Hepatocyte (in vitro differentiated cells): Measurements from ENCODE around the gene CCNA1.

ENCODE experiments used
- EZH2 ChIP-seq: fragments of 200-600 bp; sonication (generic); IDR thresholded peaks from 2 replicates; pipeline ENCODE4 v1.6.1; 2016; ENCODE audit warnings: antibody characterized with exemption, mild to moderate bottlenecking, borderline replicate concordance
- TF ChIP-seq, protein P1 (sequence below): fragments of 200-600 bp; sonication (generic); IDR thresholded peaks from 2 replicates; pipeline ENCODE4 v1.5.1; 2016; ENCODE audit warnings: antibody characterized with exemption, mild to moderate bottlenecking; ENCODE audit not compliant: poor library complexity

DNA sequence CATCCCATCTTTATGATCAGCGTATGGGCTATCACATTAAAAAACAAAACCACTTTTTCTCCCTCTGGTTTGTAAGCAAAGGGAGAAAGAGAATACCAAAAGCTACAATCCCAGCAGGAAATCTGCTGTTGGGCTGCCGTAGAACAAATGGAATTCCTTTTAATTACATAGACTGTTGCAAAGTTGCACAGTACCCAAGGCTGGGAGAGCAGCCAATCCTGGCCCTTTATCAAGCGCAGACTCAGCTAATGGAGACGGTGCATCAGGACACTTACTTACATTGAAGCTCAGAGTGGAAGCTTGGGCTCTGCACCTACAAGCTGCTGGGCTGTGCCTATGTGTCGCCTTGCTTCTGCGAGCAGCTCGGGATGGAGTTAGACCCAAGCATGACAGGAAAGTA, 15.2 kb downstream of the CCNA1 start:
- TF ChIP-seq EZH2: no peak
- TF ChIP-seq, protein P1, sequence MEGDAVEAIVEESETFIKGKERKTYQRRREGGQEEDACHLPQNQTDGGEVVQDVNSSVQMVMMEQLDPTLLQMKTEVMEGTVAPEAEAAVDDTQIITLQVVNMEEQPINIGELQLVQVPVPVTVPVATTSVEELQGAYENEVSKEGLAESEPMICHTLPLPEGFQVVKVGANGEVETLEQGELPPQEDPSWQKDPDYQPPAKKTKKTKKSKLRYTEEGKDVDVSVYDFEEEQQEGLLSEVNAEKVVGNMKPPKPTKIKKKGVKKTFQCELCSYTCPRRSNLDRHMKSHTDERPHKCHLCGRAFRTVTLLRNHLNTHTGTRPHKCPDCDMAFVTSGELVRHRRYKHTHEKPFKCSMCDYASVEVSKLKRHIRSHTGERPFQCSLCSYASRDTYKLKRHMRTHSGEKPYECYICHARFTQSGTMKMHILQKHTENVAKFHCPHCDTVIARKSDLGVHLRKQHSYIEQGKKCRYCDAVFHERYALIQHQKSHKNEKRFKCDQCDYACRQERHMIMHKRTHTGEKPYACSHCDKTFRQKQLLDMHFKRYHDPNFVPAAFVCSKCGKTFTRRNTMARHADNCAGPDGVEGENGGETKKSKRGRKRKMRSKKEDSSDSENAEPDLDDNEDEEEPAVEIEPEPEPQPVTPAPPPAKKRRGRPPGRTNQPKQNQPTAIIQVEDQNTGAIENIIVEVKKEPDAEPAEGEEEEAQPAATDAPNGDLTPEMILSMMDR: no peak
